SK-N-MC (cell line): ENCODE data around the gene GANC.

Experiments
- EZH2 ChIP-seq: fragments of 200-600 bp; sonication (generic); IDR thresholded peaks from one replicate; pipeline ENCODE4 v1.6.1; 2017; ENCODE audit warnings: antibody characterized with exemption
- POLR2AphosphoS5 ChIP-seq: IDR thresholded peaks from 2 replicates; pipeline ENCODE4 v1.6.1; 2012; ENCODE audit warnings: mild to moderate bottlenecking, low read depth, low read length, borderline replicate concordance

- TF ChIP-seq POLR2AphosphoS5 (no peak), EZH2 (no peak)
Observed at GRCh38 chr15:42371096-42371495, 98.1 kb downstream of the GANC start.
